HL-60 (cell line): ENCODE measurements around the gene DLK1.

ENCODE experiments used
- DNase-seq, 2 experiments: peaks; one replicate each; pipeline ENCODE4 v3.0.0-alpha.2; 2010 to 2020; ENCODE audit warnings: low read depth in 1 of 2, low spot score in 1 of 2
- H3K27ac ChIP-seq: fragments of 250-450 bp; sonication (Bioruptor Pico); replicated peaks from 2 replicates; pipeline ENCODE4 v1.5.1; 2020; ENCODE audit warnings: mild to moderate bottlenecking, moderate library complexity
- H3K27me3 ChIP-seq: fragments of 250-450 bp; sonication (Bioruptor Pico); 2 replicates; pipeline ENCODE4 v1.5.1; 2021; ENCODE audit warnings: mild to moderate bottlenecking, moderate library complexity; ENCODE audit not compliant: insufficient read depth, poor library complexity, severe bottlenecking
- H3K4me3 ChIP-seq: replicated peaks from 2 replicates; pipeline ENCODE4 v1.5.1; 2011; ENCODE audit warnings: mild to moderate bottlenecking, control low read depth, low read length; ENCODE audit not compliant: insufficient read depth
- GABPA ChIP-seq: IDR thresholded peaks from 2 replicates; pipeline ENCODE4 v1.6.1; 2012; ENCODE audit warnings: low read depth
- POLR2AphosphoS5 ChIP-seq: IDR thresholded peaks from 2 replicates; pipeline ENCODE4 v1.6.1; 2012; ENCODE audit warnings: low read depth
- REST ChIP-seq: IDR thresholded peaks from 2 replicates; pipeline ENCODE4 v1.6.1; 2012; ENCODE audit warnings: low read depth; ENCODE audit not compliant: insufficient replicate concordance
- SPI1 ChIP-seq: IDR thresholded peaks from 2 replicates; pipeline ENCODE4 v1.6.1; 2012; ENCODE audit warnings: low read depth, mild to moderate bottlenecking, borderline replicate concordance
- TF ChIP-seq, protein P1 (sequence below): IDR thresholded peaks from one replicate; pipeline ENCODE4 v1.5.1; 2011; ENCODE audit warnings: low read length, control low read depth, inconsistent platforms; ENCODE audit not compliant: insufficient read depth

DLK1 gene

DNA sequence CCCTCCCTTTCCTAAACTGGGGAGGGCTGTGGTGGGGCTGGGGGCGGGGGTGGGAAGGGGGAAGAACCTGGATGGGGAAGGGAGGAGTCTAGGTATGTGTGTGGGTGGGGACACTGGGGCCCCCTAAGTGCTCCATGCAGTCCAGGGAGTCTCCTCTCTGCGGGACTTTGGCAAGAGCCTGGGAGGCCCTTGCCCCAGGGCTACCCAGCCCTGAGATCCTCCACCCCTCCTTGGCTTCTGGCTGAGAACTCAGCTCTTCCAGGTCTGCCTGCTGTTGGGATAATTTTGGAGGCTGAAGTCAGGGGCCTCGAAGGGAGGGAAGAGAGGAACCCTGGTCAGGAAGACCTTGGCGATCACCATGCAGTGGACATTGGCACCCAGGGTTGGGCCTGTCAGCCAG, 2.2 kb upstream of the DLK1 start:
- DNase-seq: no peak
- Histone ChIP-seq H3K27me3 (peaks cover 36% of the 10 kb centered on the region), H3K4me3 (no peak overlapping the region), H3K27ac (no peak overlapping the region)
- no peak for TF ChIP-seq SPI1
- TF ChIP-seq, protein P1, sequence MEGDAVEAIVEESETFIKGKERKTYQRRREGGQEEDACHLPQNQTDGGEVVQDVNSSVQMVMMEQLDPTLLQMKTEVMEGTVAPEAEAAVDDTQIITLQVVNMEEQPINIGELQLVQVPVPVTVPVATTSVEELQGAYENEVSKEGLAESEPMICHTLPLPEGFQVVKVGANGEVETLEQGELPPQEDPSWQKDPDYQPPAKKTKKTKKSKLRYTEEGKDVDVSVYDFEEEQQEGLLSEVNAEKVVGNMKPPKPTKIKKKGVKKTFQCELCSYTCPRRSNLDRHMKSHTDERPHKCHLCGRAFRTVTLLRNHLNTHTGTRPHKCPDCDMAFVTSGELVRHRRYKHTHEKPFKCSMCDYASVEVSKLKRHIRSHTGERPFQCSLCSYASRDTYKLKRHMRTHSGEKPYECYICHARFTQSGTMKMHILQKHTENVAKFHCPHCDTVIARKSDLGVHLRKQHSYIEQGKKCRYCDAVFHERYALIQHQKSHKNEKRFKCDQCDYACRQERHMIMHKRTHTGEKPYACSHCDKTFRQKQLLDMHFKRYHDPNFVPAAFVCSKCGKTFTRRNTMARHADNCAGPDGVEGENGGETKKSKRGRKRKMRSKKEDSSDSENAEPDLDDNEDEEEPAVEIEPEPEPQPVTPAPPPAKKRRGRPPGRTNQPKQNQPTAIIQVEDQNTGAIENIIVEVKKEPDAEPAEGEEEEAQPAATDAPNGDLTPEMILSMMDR: no peak
- TF ChIP-seq REST: no peak
- no peak for TF ChIP-seq POLR2AphosphoS5
- no peak for TF ChIP-seq GABPA

DNA sequence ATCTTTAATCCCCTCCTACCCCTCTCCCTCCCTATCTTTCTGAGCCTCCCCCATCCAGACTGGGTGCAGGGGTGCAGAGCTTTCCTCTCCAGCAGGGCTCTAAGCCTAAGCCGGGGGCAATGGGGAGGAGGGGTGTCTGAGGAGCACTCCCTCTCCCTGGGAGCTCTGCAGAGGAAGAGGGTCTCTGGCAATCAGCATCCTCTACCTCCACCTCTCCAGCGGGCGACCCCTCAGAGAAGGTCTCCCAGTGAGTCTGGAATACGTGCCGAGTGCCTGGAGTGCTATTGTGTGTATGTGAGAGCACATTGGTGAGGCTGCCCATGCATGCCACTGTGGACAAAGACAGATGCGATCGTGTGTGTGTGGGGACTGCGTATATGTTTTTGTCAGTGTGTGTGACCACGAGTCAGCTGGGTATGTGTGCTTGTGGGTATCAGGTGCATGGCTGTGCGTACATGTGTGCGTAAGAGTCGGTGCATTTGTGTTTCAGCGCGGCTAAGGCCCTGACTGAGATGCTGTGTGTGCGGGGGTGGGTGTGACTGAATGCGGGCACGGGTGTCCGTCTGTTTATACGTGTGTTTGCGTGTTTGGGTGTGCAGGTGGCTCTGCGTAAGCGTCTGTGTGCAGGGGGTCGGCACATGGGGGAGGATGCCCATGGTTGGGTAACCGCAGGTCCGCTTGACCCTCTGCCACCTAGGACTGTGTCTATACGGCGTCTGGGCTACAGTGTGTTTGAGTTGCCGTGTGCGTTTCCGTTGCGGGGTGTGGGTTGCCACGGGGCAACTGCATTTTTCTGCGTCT, 905 bp upstream of the DLK1 start:
- peaks cover 32% of the 10 kb centered on the region for H3K27me3 ChIP-seq

More for the DNA sequence above, 905 bp upstream of the DLK1 start:
- Histone ChIP-seq H3K27ac (no peak overlapping the region), H3K4me3 (no peak overlapping the region)
- no peak for TF ChIP-seq GABPA
- no peak for TF ChIP-seq POLR2AphosphoS5
- TF ChIP-seq REST: no peak
- no peak for TF ChIP-seq SPI1
- TF ChIP-seq, protein P1: no peak
- DNase-seq: no peak
